Measurements from ENCODE around the gene USP6. TPM values are rescaled to one million over a fixed set of nuclear protein-coding genes. Genes with fewer than 3 reads are reported as not detected.
"Not testable (repeated sequence)": the region's sequence is repeated elsewhere in the genome, so short reads cannot be mapped to it uniquely, and the experiment has no call there.

The USP6 gene
- total RNA-seq, 2 donors from 2014 or later: 0.13 TPM; not detected in 1

GRCh38 chr17:5220074-5220473, 104.2 kb downstream of the USP6 start:
- DNase-seq: no peak
- H3K27me3 ChIP-seq: no peaks in the 10 kb centered on the region
- H3K4me3 ChIP-seq: no peak overlapping the region
- H3K36me3 ChIP-seq: no peaks in the 10 kb centered on the region
- no peaks in the 10 kb centered on the region for H3K4me1 ChIP-seq
- intact Hi-C loops (cut with DNase I): no loop called here
- H3K9ac ChIP-seq (ENCODE audit: low read depth in 2 of 2, low read length in 2 of 2): no peak overlapping the region
- H3K9me3 ChIP-seq: no peaks in the 10 kb centered on the region
- no peak overlapping the region for H3K27ac ChIP-seq
- TF ChIP-seq CTCF (IDR thresholded peaks at IDR 0.05): no peak

GRCh38 chr17:5221912-5222311, 106.1 kb downstream of the USP6 start:
- intact Hi-C loops (cut with DNase I); DNase-seq; H3K9ac ChIP-seq (ENCODE audit: low read depth in 2 of 2, low read length in 2 of 2); H3K4me3 ChIP-seq; H3K9me3 ChIP-seq; H3K4me1 ChIP-seq; H3K27me3 ChIP-seq; H3K27ac ChIP-seq; H3K36me3 ChIP-seq: not testable (repeated sequence)

Other genes with a start within 250 kb of the USP6 start
- gene C17orf107, start 216.5 kb upstream of the USP6 start, total RNA-seq: 1 to 10 TPM in 1 of 2 donors, under 1 TPM in 1; 0.74 to 1.8 TPM
- 1 to 10 TPM in 1 of 2 donors, not detected in 1; 1.1 TPM for gene CHRNE, start 212.9 kb upstream of the USP6 start, total RNA-seq
- not detected for gene GP1BA, start 183.8 kb upstream of the USP6 start, total RNA-seq
- 100 to 1,000 TPM in 1 of 2 donors, 10 to 100 TPM in 1; 73.1 to 116 TPM for gene SLC25A11, start 176.0 kb upstream of the USP6 start, total RNA-seq
- gene RNF167, start 175.8 kb upstream of the USP6 start, total RNA-seq: 100 to 1,000 TPM in 1 of 2 donors, 10 to 100 TPM in 1; 92.1 to 120 TPM
- gene PFN1, start 167.5 kb upstream of the USP6 start, total RNA-seq: 1,000 to 10,000 TPM in 1 of 2 donors, 100 to 1,000 TPM in 1; 839 to 1,278 TPM
- gene ENO3, start 164.9 kb upstream of the USP6 start, total RNA-seq: 10 to 100 TPM in 1 of 2 donors, 1 to 10 TPM in 1; 3.8 to 17.6 TPM
- 10 to 100 TPM; 47.7 to 56.4 TPM for gene SPAG7, start 148.2 kb upstream of the USP6 start, total RNA-seq
- gene CAMTA2, start 128.4 kb upstream of the USP6 start, total RNA-seq: 10 to 100 TPM; 39.8 to 52.6 TPM
- 1 to 10 TPM; 1.6 to 4.2 TPM for gene INCA1, start 118.5 kb upstream of the USP6 start, total RNA-seq
- 100 to 1,000 TPM; 195 to 291 TPM for gene KIF1C, start 118.1 kb upstream of the USP6 start, total RNA-seq
- 1 to 10 TPM; 1.7 to 2.6 TPM for gene SLC52A1, start 80.6 kb upstream of the USP6 start, total RNA-seq
- gene ZFP3, start 37.6 kb upstream of the USP6 start, total RNA-seq: 1 to 10 TPM; 6.2 to 6.3 TPM
- gene ZNF232, start 4.2 kb upstream of the USP6 start, total RNA-seq: 10 to 100 TPM in 1 of 2 donors, 1 to 10 TPM in 1; 8.0 to 10.9 TPM
- gene ZNF594, start 75.8 kb downstream of the USP6 start, total RNA-seq: 1 to 10 TPM; 3.7 to 4.0 TPM
- 1 to 10 TPM in 1 of 2 donors, under 1 TPM in 1; 0.86 to 1.5 TPM for gene SCIMP, start 118.8 kb downstream of the USP6 start, total RNA-seq
- gene RABEP1, start 166.3 kb downstream of the USP6 start, total RNA-seq: 10 to 100 TPM; 22.6 to 23.2 TPM

Measured in colonic mucosa (tissue), 4 donors.